Liver (tissue), 9 donors: ENCODE data around the gene CXorf65. TPM values are rescaled to one million over a fixed set of nuclear protein-coding genes. Genes with fewer than 3 reads are reported as not detected.

ENCODE experiments used
- DNase-seq: peaks from one replicate; pipeline ENCODE4 v3.0.0-alpha.2; 2017; ENCODE audit warnings: low spot score
- H3K27ac ChIP-seq, 2 donors: one replicate each; pipeline ENCODE4 v1.7.0; 2013; ENCODE audit warnings: inconsistent platforms in 2 of 2, low read length in 2 of 2, control low read depth in 1 of 2, low read depth in 1 of 2, mild to moderate bottlenecking in 1 of 2
- H3K27me3 ChIP-seq, 4 donors: one replicate each; pipeline versions ENCODE4 v1.6.1 to v1.7.0; 2013; ENCODE audit warnings: low read length in 3 of 4, inconsistent platforms in 1 of 4, mild to moderate bottlenecking in 1 of 4, moderate library complexity in 1 of 4; ENCODE audit not compliant: control insufficient read depth in 4 of 4, insufficient read depth in 4 of 4
- H3K36me3 ChIP-seq, 4 donors: one replicate each; pipeline versions ENCODE4 v1.6.1 to v1.7.0; 2013; ENCODE audit warnings: low read length in 3 of 4, mild to moderate bottlenecking in 3 of 4, low read depth in 1 of 4, moderate library complexity in 1 of 4; ENCODE audit not compliant: control insufficient read depth in 4 of 4, insufficient read depth in 3 of 4
- H3K4me1 ChIP-seq, 4 donors: one replicate each; pipeline versions ENCODE4 v1.6.1 to v1.7.0; 2013; ENCODE audit warnings: low read length in 3 of 4, mild to moderate bottlenecking in 3 of 4, moderate library complexity in 1 of 4; ENCODE audit not compliant: control insufficient read depth in 4 of 4, insufficient read depth in 4 of 4
- H3K4me3 ChIP-seq, 3 donors: one replicate each; pipeline versions ENCODE4 v1.6.1 to v1.7.0; 2013; ENCODE audit warnings: low read length in 3 of 3, control low read depth in 1 of 3, low read depth in 1 of 3, mild to moderate bottlenecking in 1 of 3
- H3K9ac ChIP-seq, 2 donors: one replicate each; pipeline ENCODE4 v1.7.0; 2013; ENCODE audit warnings: low read length in 2 of 2, mild to moderate bottlenecking in 2 of 2, moderate library complexity in 2 of 2, control low read depth in 1 of 2, low read depth in 1 of 2
- H3K9me3 ChIP-seq, 4 donors: one replicate each; pipeline versions ENCODE4 v1.6.1 to v1.7.0; 2013; ENCODE audit warnings: low read length in 3 of 4; ENCODE audit not compliant: control insufficient read depth in 4 of 4
- ATF3 ChIP-seq: IDR thresholded peaks from 2 replicates; pipeline ENCODE4 v1.6.1; 2016; ENCODE audit warnings: antibody characterized with exemption
- CTCF ChIP-seq: fragments of 150-350 bp; IDR thresholded peaks from 2 replicates; pipeline ENCODE4 v1.5.1; 2017; ENCODE audit warnings: improper control_type of control experiment, low read depth, low read length; ENCODE audit not compliant: missing input control
- EGR1 ChIP-seq, 2 donors: IDR thresholded peaks; 2 replicates each; pipeline ENCODE4 v1.6.1; 2016 to 2018; ENCODE audit warnings: antibody characterized with exemption in 2 of 2, low read depth in 2 of 2
- FOXA1 ChIP-seq: IDR thresholded peaks from 2 replicates; pipeline ENCODE4 v1.6.1; 2016; ENCODE audit warnings: antibody characterized with exemption
- FOXA2 ChIP-seq: IDR thresholded peaks from 2 replicates; pipeline ENCODE4 v1.6.1; 2016; ENCODE audit warnings: antibody characterized with exemption
- GABPA ChIP-seq, 2 donors: IDR thresholded peaks in 1 of 2; conservative IDR thresholded peaks in 1 of 2; 2 replicates each; pipeline ENCODE4 v1.6.1; 2016; ENCODE audit warnings: antibody characterized with exemption in 2 of 2, mild to moderate bottlenecking in 1 of 2, moderate library complexity in 1 of 2
- HNF4A ChIP-seq, 2 donors: conservative IDR thresholded peaks; 2 replicates each; pipeline ENCODE4 v1.6.1; 2016; ENCODE audit warnings: antibody characterized with exemption in 2 of 2, mild to moderate bottlenecking in 2 of 2
- HNF4G ChIP-seq: IDR thresholded peaks from 2 replicates; pipeline ENCODE4 v1.6.1; 2016; ENCODE audit warnings: antibody characterized with exemption
- JUND ChIP-seq, 2 donors: IDR thresholded peaks; 2 replicates each; pipeline ENCODE4 v1.6.1; 2016; ENCODE audit warnings: antibody characterized with exemption in 2 of 2
- MAX ChIP-seq: IDR thresholded peaks from 2 replicates; pipeline ENCODE4 v1.6.1; 2016; ENCODE audit warnings: antibody characterized with exemption
- NR2F2 ChIP-seq: IDR thresholded peaks from 2 replicates; pipeline ENCODE4 v1.6.1; 2016; ENCODE audit warnings: antibody characterized with exemption
- RAD21 ChIP-seq, 2 donors: IDR thresholded peaks; 2 replicates each; pipeline ENCODE4 v1.6.1; 2016; ENCODE audit warnings: antibody characterized with exemption in 2 of 2, mild to moderate bottlenecking in 2 of 2
- REST ChIP-seq: IDR thresholded peaks from 2 replicates; pipeline ENCODE4 v1.6.1; 2016; ENCODE audit warnings: antibody characterized with exemption, mild to moderate bottlenecking
- RXRA ChIP-seq, 2 donors: IDR thresholded peaks; 2 replicates each; pipeline ENCODE4 v1.6.1; 2017 to 2018; ENCODE audit warnings: antibody characterized with exemption in 2 of 2, mild to moderate bottlenecking in 1 of 2
- SP1 ChIP-seq: IDR thresholded peaks from 2 replicates; pipeline ENCODE4 v1.6.1; 2018; ENCODE audit warnings: antibody characterized with exemption, mild to moderate bottlenecking
- TAF1 ChIP-seq: conservative IDR thresholded peaks from 2 replicates; pipeline ENCODE4 v1.6.1; 2016; ENCODE audit warnings: antibody characterized with exemption, mild to moderate bottlenecking
- YY1 ChIP-seq: IDR thresholded peaks from 2 replicates; pipeline ENCODE4 v1.6.1; 2016; ENCODE audit warnings: antibody characterized with exemption, mild to moderate bottlenecking
- ZBTB33 ChIP-seq: IDR thresholded peaks from 2 replicates; pipeline ENCODE4 v1.6.1; 2016; ENCODE audit warnings: antibody characterized with exemption
- WGBS: extraction: QIAGEN DNeasy Blood & Tissue Kit; methylation state at CpG from one replicate; pipeline ENCODE4 v1.1.7; 2013; 5-methylcytosine and 5-hydroxymethylcytosine counted together
- polyA plus RNA-seq, 2 donors: library from polyadenylated mRNA; stranded (reverse) in 1 of 2; unstranded in 1 of 2; fragments of 200-250 nt in 1 of 2; fragments of >200 nt in 1 of 2; fragmentation: Nextera tagmentation in 1 of 2; extraction: Ambion mirVana in 1 of 2; gene quantifications; one replicate each; pipeline versions ENCODE4 v1.2.1 to v1.2.3, GENCODE V29; 2013 to 2015
- total RNA-seq, 2 donors: library from RNA; depleted of rRNA; stranded (reverse); fragments of >200 nt; gene quantifications; one replicate each; pipeline ENCODE4 v1.2.3, GENCODE V29; 2014
- donor health status: healthy.
- donor health status: healthy.
- donor health status: healthy.
- donor health status: healthy.
- donor health status: healthy.

Gene CXorf65
- total and polyA plus RNA-seq, 4 donors: not detected

- Histone ChIP-seq H3K4me1 (peaks cover 0 to 15% (median 4%) of the 10 kb centered on the region in 4 donors), H3K9me3 (no peaks in the 10 kb centered on the region), H3K9ac (no peak overlapping the region), H3K36me3 (no peaks in the 10 kb centered on the region), H3K27ac (no peak overlapping the region), H3K4me3 (no peak overlapping the region), H3K27me3 (peaks cover 0 to 3% (median 0%) of the 10 kb centered on the region in 4 donors)
- TF ChIP-seq REST: no peak
- no peak for TF ChIP-seq MAX
- TF ChIP-seq FOXA1: no peak
- no peak for TF ChIP-seq RXRA (IDR thresholded peaks at IDR 0.05)
- TF ChIP-seq HNF4A (conservative IDR thresholded peaks at IDR 0.05): no peak
- TF ChIP-seq HNF4G: no peak
- TF ChIP-seq JUND (IDR thresholded peaks at IDR 0.05): no peak
- no peak for TF ChIP-seq ATF3
- TF ChIP-seq EGR1 (IDR thresholded peaks at IDR 0.05; ENCODE audit: low read depth in 2 of 2): no peak
- TF ChIP-seq SP1: no peak
- TF ChIP-seq YY1: no peak
- TF ChIP-seq NR2F2: no peak
- TF ChIP-seq TAF1: no peak
- TF ChIP-seq RAD21 (IDR thresholded peaks at IDR 0.05): no peak
- WGBS: 77% methylated on average over 5 of the region's 5 CpGs
- DNase-seq: no peak
Measured at GRCh38 chrX:71070531-71070930, 36.0 kb downstream of the CXorf65 start.

- Histone ChIP-seq H3K27me3 (peaks cover 0 to 3% (median 0%) of the 10 kb centered on the region in 4 donors), H3K9me3 (no peaks in the 10 kb centered on the region), H3K4me3 (peak within 1 kb of the TSS; percentile 78 to 85 (median 81)), H3K27ac (peak within 1 kb of the TSS; percentile 84 to 85), H3K9ac (peak within 1 kb of the TSS; percentile 13 to 71), H3K4me1 (peaks cover 0 to 15% (median 4%) of the 10 kb centered on the region in 4 donors), H3K36me3 (no peaks in the 10 kb centered on the region)
- DNase-seq: peak; percentile 81
- under 1% methylated on average over 73 of the region's 73 CpGs for WGBS
- TF ChIP-seq GABPA (IDR thresholded peaks at IDR 0.05 in 1 of 2, conservative IDR thresholded peaks at IDR 0.05 in 1 of 2): no peak
- no peak for TF ChIP-seq RXRA (IDR thresholded peaks at IDR 0.05)
- no peak for TF ChIP-seq FOXA1
- TF ChIP-seq CTCF: peak; percentile 16
- no peak for TF ChIP-seq FOXA2
- no peak for TF ChIP-seq ATF3
- TF ChIP-seq JUND (IDR thresholded peaks at IDR 0.05): no peak
- TF ChIP-seq YY1: peak; percentile 60
- peak; percentile 30 for TF ChIP-seq MAX
- no peak for TF ChIP-seq ZBTB33
- no peak for TF ChIP-seq RAD21 (IDR thresholded peaks at IDR 0.05)
- TF ChIP-seq REST: no peak
- TF ChIP-seq NR2F2: no peak
- no peak for TF ChIP-seq TAF1
- peak in 1 of 2 donors; percentile 64 for TF ChIP-seq EGR1 (IDR thresholded peaks at IDR 0.05; ENCODE audit: low read depth in 2 of 2)
Measured at GRCh38 chrX:71068044-71068918, 38.3 kb downstream of the CXorf65 start, which contains the start of gene SNX12. TSS of gene SNX12 (minus strand) at chrX:71068334. CDS start at chrX:71068306, 28 bp downstream.
